Measurements from ENCODE around the gene ABLIM1. TPM values are rescaled to one million over a fixed set of nuclear protein-coding genes. Genes with fewer than 3 reads are reported as not detected.

ABLIM1 gene
- total RNA-seq, 2 experiments from 2014 or later, result 119 to 128 TPM

DNA sequence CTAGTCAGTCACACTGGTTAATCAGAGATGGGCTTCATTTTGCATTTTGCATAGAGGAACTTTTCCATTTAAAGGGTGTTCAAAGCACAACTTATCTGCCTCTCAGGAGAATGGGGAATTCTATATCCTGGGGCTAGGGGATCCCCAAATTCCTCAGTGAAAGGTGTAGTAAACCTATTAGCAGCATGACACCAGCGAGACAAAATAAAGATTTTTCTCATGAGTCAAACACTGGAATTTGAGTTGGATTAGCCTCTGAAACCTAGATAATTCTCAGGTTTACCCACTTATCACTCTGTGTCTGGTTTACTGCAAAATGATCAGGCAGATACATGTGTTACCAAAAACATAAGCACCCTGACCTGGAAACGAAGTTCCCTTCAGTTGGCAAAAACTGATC, 255.8 kb downstream of the ABLIM1 start:
- peaks cover 12% of the 10 kb centered on the region for H3K4me1 Mint-ChIP-seq (ENCODE audit: low read depth)
- H3K27ac Mint-ChIP-seq, result no peak overlapping the region
- H3K9me3 Mint-ChIP-seq, result no peaks in the 10 kb centered on the region
- CTCF ChIA-PET, result interaction anchor here (2.1 kb wide), 1 partner anchor 99 kb away, joined by 8 read pairs; no protein-coding TSS in a partner anchor
- intact Hi-C loops (cut with micrococcal nuclease), result loop anchor here (5.0 kb wide), 1 partner anchor 100 kb away; no protein-coding TSS in a partner anchor
- DNase-seq, result no peak
- no peak overlapping the region for H3K4me3 Mint-ChIP-seq
- H3K27me3 Mint-ChIP-seq, result peaks cover 62% of the 10 kb centered on the region
- no peaks in the 10 kb centered on the region for H3K36me3 Mint-ChIP-seq
- POLR2A ChIA-PET, result no interaction called here

DNA sequence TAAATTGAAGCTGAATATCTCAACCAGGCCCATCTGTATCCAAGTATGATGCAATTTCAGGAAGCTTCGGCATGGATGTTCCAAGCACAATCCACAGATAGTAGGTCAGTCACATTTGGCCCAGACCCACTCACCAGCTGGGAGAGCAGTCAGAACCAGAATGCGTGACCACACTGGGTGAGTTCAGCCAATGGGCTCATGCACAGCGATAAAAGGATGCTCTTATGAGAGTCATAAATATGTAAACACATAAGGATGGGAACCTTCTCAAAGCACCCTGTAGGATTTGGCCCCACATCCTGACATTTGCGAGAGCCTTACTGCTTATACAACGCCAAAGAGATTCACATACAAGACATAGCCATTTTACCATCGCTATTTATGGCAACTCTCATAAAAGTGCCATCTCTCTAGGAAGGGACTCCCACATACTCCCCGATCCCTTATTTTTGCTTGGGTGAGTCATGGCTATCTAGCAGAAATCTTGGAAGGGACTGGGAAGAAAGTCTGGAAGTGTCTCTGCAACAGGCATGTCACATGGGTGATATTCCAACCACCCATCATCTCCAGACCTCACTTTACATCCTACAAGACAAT, 256.8 kb downstream of the ABLIM1 start:
- Mint-ChIP-seq H3K27ac (no peak overlapping the region), H3K4me1 (ENCODE audit: low read depth) (peaks cover 12% of the 10 kb centered on the region), H3K27me3 (peaks cover 64% of the 10 kb centered on the region), H3K36me3 (no peaks in the 10 kb centered on the region), H3K9me3 (no peaks in the 10 kb centered on the region), H3K4me3 (no peak overlapping the region)
- intact Hi-C loops (cut with micrococcal nuclease), result loop anchor here (5.0 kb wide), 1 partner anchor 99 kb away; no protein-coding TSS in a partner anchor
- ChIA-PET CTCF (no interaction called here), POLR2A (no interaction called here)
- DNase-seq, result no peak

DNA sequence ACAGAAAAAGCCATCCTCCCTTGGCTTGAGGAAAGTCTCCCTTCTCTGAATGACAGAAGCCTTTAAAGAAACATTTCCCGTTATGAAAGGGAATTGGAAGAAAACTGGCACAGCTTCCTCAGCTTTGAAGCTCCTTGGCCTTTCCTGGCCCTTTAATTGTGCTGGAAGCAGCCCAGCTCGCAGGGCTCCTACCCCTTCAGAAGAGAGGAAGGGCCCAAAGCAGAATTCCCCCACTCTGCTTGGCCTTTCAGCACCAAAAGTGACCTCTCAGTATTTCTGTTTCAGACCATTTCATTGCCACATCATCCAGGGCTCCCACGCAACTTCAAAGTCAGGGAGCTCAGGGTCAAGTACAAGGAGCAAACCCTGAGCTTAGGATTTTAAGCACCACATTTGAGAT, 258.0 kb downstream of the ABLIM1 start:
- DNase-seq, result no peak
- POLR2A ChIA-PET, result no interaction called here
- no peaks in the 10 kb centered on the region for H3K9me3 Mint-ChIP-seq
- CTCF ChIA-PET, result no interaction called here
- no peaks in the 10 kb centered on the region for H3K36me3 Mint-ChIP-seq
- H3K4me1 Mint-ChIP-seq (ENCODE audit: low read depth), result peaks cover 12% of the 10 kb centered on the region
- H3K27me3 Mint-ChIP-seq, result peaks cover 55% of the 10 kb centered on the region
- no peak overlapping the region for H3K4me3 Mint-ChIP-seq
- intact Hi-C loops (cut with micrococcal nuclease), result loop anchor here (5.0 kb wide), 1 partner anchor 98 kb away; no protein-coding TSS in a partner anchor
- no peak overlapping the region for H3K27ac Mint-ChIP-seq

DNA sequence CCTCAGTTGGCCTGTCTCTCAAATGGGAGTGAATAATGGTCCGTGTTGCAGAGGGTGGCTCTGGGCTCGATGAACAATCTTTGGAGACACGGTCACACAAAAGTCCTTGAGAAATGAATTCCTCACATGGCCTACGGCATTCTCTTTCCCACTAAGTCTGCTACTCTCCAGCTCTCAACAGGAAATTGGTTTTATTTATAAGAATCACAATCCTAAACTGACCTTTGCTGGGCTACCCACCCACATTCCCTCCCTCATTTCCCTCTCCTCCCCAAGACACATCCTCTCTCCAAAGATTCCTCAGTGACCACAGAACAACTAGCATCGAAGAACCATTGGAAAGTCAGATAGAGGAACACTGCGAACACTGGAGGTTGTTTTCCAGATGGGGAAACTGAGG, 258.5 kb downstream of the ABLIM1 start:
- Mint-ChIP-seq H3K27ac (no peak overlapping the region), H3K4me3 (no peak overlapping the region), H3K36me3 (no peaks in the 10 kb centered on the region), H3K9me3 (no peaks in the 10 kb centered on the region), H3K27me3 (peaks cover 55% of the 10 kb centered on the region), H3K4me1 (ENCODE audit: low read depth) (peaks cover 11% of the 10 kb centered on the region)
- no peak for DNase-seq
- POLR2A ChIA-PET, result no interaction called here
- intact Hi-C loops (cut with micrococcal nuclease), result no loop called here
- CTCF ChIA-PET, result no interaction called here

DNA sequence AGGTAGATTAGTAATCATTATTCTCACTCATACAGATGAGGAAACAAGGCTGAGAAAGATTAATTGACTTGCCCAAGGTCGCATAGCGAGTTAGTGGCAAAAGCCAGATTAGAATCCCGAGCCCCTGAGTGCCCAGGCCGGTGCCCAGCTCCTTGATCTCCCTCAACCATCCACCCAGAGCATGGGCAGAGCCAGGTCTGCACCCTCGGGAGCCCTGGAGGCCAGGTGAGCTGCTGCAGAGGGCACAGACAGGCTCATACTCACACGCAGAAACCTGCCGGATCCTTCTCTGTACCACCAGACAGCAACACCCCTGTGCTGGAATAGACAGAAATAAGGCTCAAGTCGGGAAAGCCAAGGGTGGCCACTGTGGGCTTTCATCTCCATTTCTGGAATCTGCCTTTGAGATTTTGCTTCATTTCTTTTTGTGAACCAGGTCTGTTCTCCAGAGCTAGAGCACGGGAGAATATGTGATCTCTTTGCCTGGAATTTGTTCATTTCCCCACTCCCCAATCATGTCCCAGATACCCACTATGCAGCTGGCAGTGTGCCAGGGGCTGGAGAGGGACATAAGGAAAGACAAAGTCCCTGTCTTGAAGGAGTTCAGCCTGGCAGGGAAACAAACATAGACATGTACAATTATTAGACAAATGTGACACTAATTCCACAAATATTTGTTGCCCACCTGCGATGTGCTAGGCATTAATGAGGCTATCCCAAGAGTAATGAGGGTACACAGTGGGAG, 259.3 kb downstream of the ABLIM1 start:
- Mint-ChIP-seq H3K27me3 (peaks cover 53% of the 10 kb centered on the region), H3K36me3 (no peaks in the 10 kb centered on the region), H3K9me3 (no peaks in the 10 kb centered on the region), H3K4me1 (ENCODE audit: low read depth) (peaks cover 8% of the 10 kb centered on the region), H3K27ac (no peak overlapping the region), H3K4me3 (no peak overlapping the region)
- POLR2A ChIA-PET, result interaction anchor here (0.8 kb wide), 1 partner anchor 25 kb away, joined by 11 read pairs; no protein-coding TSS in a partner anchor
- intact Hi-C loops (cut with micrococcal nuclease), result no loop called here
- DNase-seq, result no peak
- CTCF ChIA-PET, result no interaction called here

DNA sequence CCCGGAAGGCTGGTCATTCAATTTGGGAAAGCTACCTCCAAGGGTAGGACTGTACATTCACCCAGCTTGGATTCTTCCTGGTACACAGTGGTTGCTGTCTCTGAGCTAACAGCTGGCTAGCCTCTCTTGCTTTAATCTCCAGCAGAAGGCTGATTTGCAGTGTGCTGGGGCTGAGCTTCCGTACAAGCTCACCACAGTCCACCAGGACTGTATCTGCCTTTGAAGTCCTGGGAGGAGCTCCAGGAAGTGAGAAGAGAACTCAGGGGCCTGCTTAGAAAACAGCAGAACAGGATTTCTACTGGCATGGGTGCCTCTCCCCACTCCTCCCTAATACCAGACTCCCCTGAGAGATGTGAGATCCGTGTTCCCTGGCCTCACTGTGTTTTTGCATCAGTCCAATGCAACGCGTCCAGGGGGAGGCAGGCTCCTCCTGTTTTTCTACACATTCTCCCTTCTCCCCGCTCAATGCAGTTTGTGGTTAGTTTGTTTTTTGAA, 260.4 kb downstream of the ABLIM1 start:
- H3K9me3 Mint-ChIP-seq, result no peaks in the 10 kb centered on the region
- no peak overlapping the region for H3K27ac Mint-ChIP-seq
- POLR2A ChIA-PET, result no interaction called here
- H3K4me1 Mint-ChIP-seq (ENCODE audit: low read depth), result peaks cover 1% of the 10 kb centered on the region
- no peak overlapping the region for H3K4me3 Mint-ChIP-seq
- no peaks in the 10 kb centered on the region for H3K36me3 Mint-ChIP-seq
- intact Hi-C loops (cut with micrococcal nuclease), result no loop called here
- no peak for DNase-seq
- H3K27me3 Mint-ChIP-seq, result peaks cover 53% of the 10 kb centered on the region
- CTCF ChIA-PET, result interaction anchor here (1.4 to 1.6 kb wide), 2 partner anchors 10 to 94 kb away, joined by 4 to 8 read pairs; no protein-coding TSS in a partner anchor

DNA sequence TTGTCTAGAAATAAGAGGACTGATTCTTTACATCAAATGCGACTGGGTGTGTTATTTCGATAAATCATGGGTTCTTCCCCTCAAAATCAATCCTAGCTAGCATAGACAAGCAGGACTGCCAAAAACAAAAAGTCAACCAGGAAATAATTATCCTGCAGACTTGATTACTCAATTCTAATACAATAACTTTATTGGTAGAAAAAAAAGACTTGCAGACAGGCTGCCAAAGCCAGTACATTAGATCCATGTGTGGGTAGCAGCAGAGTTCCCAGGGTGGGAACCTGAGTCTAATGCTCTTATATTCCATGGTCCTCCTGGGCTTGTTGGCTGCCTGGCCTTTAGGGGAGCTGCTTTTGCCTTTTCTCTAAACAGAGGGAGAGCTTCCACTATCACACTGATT, 261.6 kb downstream of the ABLIM1 start:
- DNase-seq, result no peak
- ChIA-PET POLR2A (no interaction called here), CTCF (interaction anchor here (1.4 to 1.6 kb wide), 2 partner anchors 9 to 92 kb away, joined by 4 to 8 read pairs; no protein-coding TSS in a partner anchor)
- intact Hi-C loops (cut with micrococcal nuclease), result no loop called here
- H3K27me3 Mint-ChIP-seq, result peaks cover 42% of the 10 kb centered on the region
- H3K4me3 Mint-ChIP-seq, result no peak overlapping the region
- no peaks in the 10 kb centered on the region for H3K9me3 Mint-ChIP-seq
- H3K4me1 Mint-ChIP-seq (ENCODE audit: low read depth), result no peaks in the 10 kb centered on the region
- no peak overlapping the region for H3K27ac Mint-ChIP-seq
- H3K36me3 Mint-ChIP-seq, result no peaks in the 10 kb centered on the region

DNA sequence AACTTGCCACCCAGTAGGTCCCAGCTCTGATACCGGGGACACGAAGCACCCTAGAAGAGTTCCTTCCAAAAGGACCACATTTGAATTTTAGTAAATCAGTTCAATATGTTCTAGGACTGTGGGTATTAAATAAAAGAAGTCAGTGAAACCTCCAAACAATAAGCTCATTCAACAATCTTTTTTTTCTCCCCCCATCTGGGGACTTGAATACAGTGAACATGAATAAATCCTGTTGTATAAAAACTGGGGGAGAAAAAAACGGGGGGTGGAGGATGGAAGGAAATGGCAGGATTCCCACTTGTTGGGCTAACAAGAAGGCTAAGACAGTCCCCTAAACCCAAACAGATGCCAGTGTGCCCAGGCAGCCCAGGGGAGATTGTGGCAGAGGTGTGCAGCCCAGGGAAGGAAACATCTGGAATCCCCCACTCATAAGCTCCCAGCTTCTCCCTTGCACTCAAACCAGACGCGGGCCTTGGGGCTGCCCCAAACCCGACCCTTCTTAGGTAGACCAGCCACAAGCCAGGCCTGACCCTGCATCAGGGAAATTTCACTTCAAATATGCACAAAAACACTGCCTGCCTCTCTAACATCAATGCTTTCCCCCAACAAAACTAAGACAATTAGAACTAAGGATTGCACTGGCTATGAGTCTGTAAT, 262.6 kb downstream of the ABLIM1 start:
- Mint-ChIP-seq H3K4me3 (no peak overlapping the region), H3K36me3 (no peaks in the 10 kb centered on the region), H3K9me3 (no peaks in the 10 kb centered on the region), H3K27me3 (peaks cover 38% of the 10 kb centered on the region), H3K4me1 (ENCODE audit: low read depth) (no peaks in the 10 kb centered on the region), H3K27ac (no peak overlapping the region)
- intact Hi-C loops (cut with micrococcal nuclease), result no loop called here
- CTCF ChIA-PET, result interaction anchor here (0.5 kb wide), 1 partner anchor 298 kb away, joined by 3 read pairs; no protein-coding TSS in a partner anchor
- POLR2A ChIA-PET, result no interaction called here
- DNase-seq, result no peak

DNA sequence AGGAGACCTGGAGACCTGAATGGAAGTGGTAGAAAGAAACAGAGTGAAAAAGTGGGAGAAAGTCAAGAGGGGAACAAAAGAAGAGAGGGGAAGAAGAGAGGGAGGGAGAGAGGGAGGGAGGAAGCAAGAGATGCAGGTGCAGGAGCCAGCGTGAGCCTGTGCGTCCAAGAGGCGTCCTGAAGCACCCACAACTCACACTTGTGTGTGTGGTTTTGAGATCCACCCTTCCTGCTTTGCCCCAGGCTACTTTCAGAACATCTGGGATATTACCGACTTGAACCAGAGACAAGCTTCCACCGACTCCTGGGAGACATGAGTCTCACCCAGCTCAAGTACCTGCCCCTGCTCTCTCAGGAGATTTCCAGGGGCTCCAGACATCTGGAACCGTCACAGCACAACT, 263.5 kb downstream of the ABLIM1 start:
- POLR2A ChIA-PET, result no interaction called here
- Mint-ChIP-seq H3K27ac (no peak overlapping the region), H3K4me3 (no peak overlapping the region), H3K9me3 (no peaks in the 10 kb centered on the region), H3K4me1 (ENCODE audit: low read depth) (no peaks in the 10 kb centered on the region), H3K36me3 (no peaks in the 10 kb centered on the region), H3K27me3 (peaks cover 34% of the 10 kb centered on the region)
- CTCF ChIA-PET, result no interaction called here
- no peak for DNase-seq
- intact Hi-C loops (cut with micrococcal nuclease), result no loop called here

DNA sequence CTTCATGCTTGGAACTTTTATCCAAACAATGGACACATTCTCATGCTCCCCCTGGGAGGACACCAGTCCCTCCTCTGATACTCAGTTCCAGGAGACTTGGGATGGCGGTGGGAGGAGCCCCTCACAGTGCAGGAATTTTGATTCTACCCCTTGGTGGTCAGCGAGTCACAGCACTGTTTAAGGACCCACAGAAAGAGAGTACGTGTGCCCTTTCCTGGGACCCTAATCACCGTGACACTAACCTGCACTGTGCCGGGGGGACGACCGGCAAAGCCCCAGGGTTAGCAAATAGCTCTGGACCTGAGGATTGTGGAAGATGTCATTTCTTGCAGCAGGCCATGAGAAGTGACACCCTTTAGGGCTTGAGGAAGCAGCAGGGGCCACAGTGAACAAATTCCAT, 264.2 kb downstream of the ABLIM1 start:
- intact Hi-C loops (cut with micrococcal nuclease), result no loop called here
- POLR2A ChIA-PET, result no interaction called here
- no peaks in the 10 kb centered on the region for H3K9me3 Mint-ChIP-seq
- no peak for DNase-seq
- CTCF ChIA-PET, result no interaction called here
- no peaks in the 10 kb centered on the region for H3K36me3 Mint-ChIP-seq
- no peak overlapping the region for H3K27ac Mint-ChIP-seq
- H3K27me3 Mint-ChIP-seq, result peaks cover 29% of the 10 kb centered on the region
- no peaks in the 10 kb centered on the region for H3K4me1 Mint-ChIP-seq (ENCODE audit: low read depth)
- H3K4me3 Mint-ChIP-seq, result no peak overlapping the region

DNA sequence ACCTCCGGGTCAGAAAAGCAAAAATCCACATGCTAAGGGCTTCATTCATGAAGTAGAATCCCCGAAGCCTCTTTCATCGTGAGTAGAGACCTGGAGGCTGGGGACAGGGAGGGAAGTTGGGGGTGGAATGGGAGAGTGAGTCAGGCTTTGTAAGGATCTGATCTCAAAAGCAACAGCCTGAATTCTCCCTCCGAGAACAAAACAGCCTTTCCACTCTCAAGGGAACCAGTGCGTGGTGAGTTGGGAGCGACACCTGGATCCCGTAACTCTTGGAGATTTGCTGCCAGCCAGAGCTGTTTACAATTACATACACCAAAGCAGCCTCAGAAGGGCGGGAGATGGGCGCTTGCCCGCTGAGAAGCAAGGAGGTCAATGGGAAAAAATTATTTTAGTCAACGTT, 264.6 kb downstream of the ABLIM1 start:
- Mint-ChIP-seq H3K4me3 (no peak overlapping the region), H3K9me3 (no peaks in the 10 kb centered on the region), H3K4me1 (ENCODE audit: low read depth) (peaks cover 2% of the 10 kb centered on the region), H3K27ac (no peak overlapping the region), H3K27me3 (peaks cover 27% of the 10 kb centered on the region), H3K36me3 (no peaks in the 10 kb centered on the region)
- DNase-seq, result no peak
- CTCF ChIA-PET, result no interaction called here
- intact Hi-C loops (cut with micrococcal nuclease), result no loop called here
- POLR2A ChIA-PET, result no interaction called here

DNA sequence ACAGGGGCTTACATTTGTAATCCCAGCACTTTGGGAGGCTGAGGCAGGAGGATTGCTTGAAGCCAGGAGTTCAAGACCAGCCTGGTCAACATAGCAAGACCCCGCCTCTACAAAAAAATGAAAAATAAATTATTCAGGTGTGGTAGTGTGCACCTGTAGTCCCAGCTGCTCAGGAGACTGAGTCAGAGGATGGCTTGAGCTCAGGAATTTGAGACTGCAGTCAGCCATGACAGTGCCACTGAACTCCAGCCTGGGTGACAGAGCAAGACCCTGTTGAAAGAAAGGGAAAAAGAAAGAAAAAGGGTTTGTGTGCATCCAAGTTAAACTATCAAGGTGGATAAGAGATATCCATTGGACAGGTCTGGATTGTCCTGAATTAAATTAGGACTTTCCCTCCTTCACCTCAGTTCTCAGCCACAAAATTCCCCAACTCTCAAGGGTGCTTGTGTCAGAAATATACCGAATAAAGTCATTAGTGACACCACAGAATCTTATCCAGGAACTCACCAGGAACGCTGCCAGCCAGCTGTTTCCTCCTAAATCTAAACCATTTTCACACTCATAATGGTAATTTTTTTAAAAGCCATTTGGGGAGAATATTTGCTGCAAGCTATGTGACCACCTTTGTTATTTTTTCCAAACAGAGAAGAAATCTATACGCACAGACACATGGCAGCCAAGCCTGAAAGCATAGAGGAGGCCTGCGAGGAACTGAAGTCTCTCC, 265.8 kb downstream of the ABLIM1 start:
- POLR2A ChIA-PET, result no interaction called here
- CTCF ChIA-PET, result interaction anchor here (0.8 kb wide), 1 partner anchor 88 kb away, joined by 3 read pairs; no protein-coding TSS in a partner anchor

More for the DNA sequence above, 265.8 kb downstream of the ABLIM1 start:
- Mint-ChIP-seq H3K4me3 (no peak overlapping the region), H3K9me3 (no peaks in the 10 kb centered on the region), H3K36me3 (no peaks in the 10 kb centered on the region), H3K27me3 (peaks cover 24% of the 10 kb centered on the region), H3K27ac (no peak overlapping the region), H3K4me1 (ENCODE audit: low read depth) (peaks cover 7% of the 10 kb centered on the region)
- DNase-seq, result no peak
- intact Hi-C loops (cut with micrococcal nuclease), result no loop called here
